Endothelial cell (in vitro differentiated cells): ENCODE measurements around the gene CYP4F2. TPM values are rescaled to one million over a fixed set of nuclear protein-coding genes. Genes with fewer than 3 reads are reported as not detected.

ENCODE experiments used
- DNase-seq: peaks from one replicate; pipeline ENCODE4 v3.0.0; 2021; ENCODE audit warnings: low spot score
- H3K27ac Mint-ChIP-seq: one replicate; pipeline ENCODE4 v1.8.0; 2021; ENCODE audit warnings: mixed read lengths, inconsistent platforms; ENCODE audit not compliant: unreplicated experiment
- H3K27me3 Mint-ChIP-seq: one replicate; pipeline ENCODE4 v1.8.0; 2021; ENCODE audit warnings: mild to moderate bottlenecking, moderate library complexity, mixed read lengths, inconsistent platforms; ENCODE audit not compliant: unreplicated experiment
- H3K36me3 Mint-ChIP-seq: one replicate; pipeline ENCODE4 v1.8.0; 2021; ENCODE audit warnings: mild to moderate bottlenecking, low read depth, mixed read lengths, inconsistent platforms; ENCODE audit not compliant: unreplicated experiment
- H3K4me1 Mint-ChIP-seq: one replicate; pipeline ENCODE4 v1.8.0; 2021; ENCODE audit warnings: mild to moderate bottlenecking, mixed read lengths, inconsistent platforms; ENCODE audit not compliant: unreplicated experiment
- H3K4me3 Mint-ChIP-seq: one replicate; pipeline ENCODE4 v1.8.0; 2021; ENCODE audit warnings: mild to moderate bottlenecking, mixed read lengths, inconsistent platforms; ENCODE audit not compliant: unreplicated experiment
- H3K9me3 Mint-ChIP-seq: one replicate; pipeline ENCODE4 v1.8.0; 2021; ENCODE audit warnings: mixed read lengths, inconsistent platforms; ENCODE audit not compliant: unreplicated experiment
- CTCF ChIP-seq: fragments of 200-600 bp; sonication (generic); IDR thresholded peaks from one replicate; pipeline ENCODE4 v1.5.0; 2021; ENCODE audit warnings: antibody characterized with exemption; ENCODE audit not compliant: unreplicated experiment
- total RNA-seq: library from RNA; stranded (reverse); fragmentation: NEBNext Ultra II Directional; extraction: Animal tissue kit (Norgen Biotek cat#: 25700); gene quantifications from one replicate; pipeline ENCODE4 v1.2.1, GENCODE V29; 2021; ENCODE audit not compliant: unreplicated experiment

The CYP4F2 gene
- total RNA-seq, 1 donor from 2014 or later, result not detected

- peaks cover 13% of the 10 kb centered on the region for H3K27me3 Mint-ChIP-seq
- peaks cover 75% of the 10 kb centered on the region for H3K9me3 Mint-ChIP-seq
- no peaks in the 10 kb centered on the region for H3K4me1 Mint-ChIP-seq
- peaks cover 20% of the 10 kb centered on the region for H3K36me3 Mint-ChIP-seq
- TF ChIP-seq CTCF, result no peak
- DNase-seq, result no peak
- H3K4me3 Mint-ChIP-seq, result no peak overlapping the region
- H3K27ac Mint-ChIP-seq, result no peak overlapping the region
Observed at GRCh38 chr19:15926484-15926883, 28.6 kb upstream of the CYP4F2 start.

GRCh38 chr19:15923702-15924101, 25.8 kb upstream of the CYP4F2 start:
- Mint-ChIP-seq H3K36me3 (peaks cover 14% of the 10 kb centered on the region), H3K9me3 (peaks cover 58% of the 10 kb centered on the region), H3K27ac (no peak overlapping the region), H3K27me3 (peaks cover 3% of the 10 kb centered on the region), H3K4me1 (no peaks in the 10 kb centered on the region), H3K4me3 (no peak overlapping the region)
- TF ChIP-seq CTCF, result no peak
- DNase-seq, result no peak

- TF ChIP-seq CTCF, result no peak
- H3K4me3 Mint-ChIP-seq, result no peak overlapping the region
- peaks cover 3% of the 10 kb centered on the region for H3K27me3 Mint-ChIP-seq
- no peak for DNase-seq
- H3K27ac Mint-ChIP-seq, result no peak overlapping the region
- H3K36me3 Mint-ChIP-seq, result peaks cover 14% of the 10 kb centered on the region
- H3K9me3 Mint-ChIP-seq, result peaks cover 48% of the 10 kb centered on the region
- no peaks in the 10 kb centered on the region for H3K4me1 Mint-ChIP-seq
Observed at GRCh38 chr19:15922021-15922420, 24.1 kb upstream of the CYP4F2 start.

GRCh38 chr19:15919243-15919642, 21.4 kb upstream of the CYP4F2 start:
- Mint-ChIP-seq H3K27ac (no peak overlapping the region), H3K9me3 (peaks cover 36% of the 10 kb centered on the region), H3K27me3 (peaks cover 7% of the 10 kb centered on the region), H3K4me3 (no peak overlapping the region), H3K36me3 (peaks cover 10% of the 10 kb centered on the region), H3K4me1 (no peaks in the 10 kb centered on the region)
- no peak for DNase-seq
- TF ChIP-seq CTCF, result no peak

GRCh38 chr19:15915109-15915508, 17.2 kb upstream of the CYP4F2 start:
- Mint-ChIP-seq H3K27ac (no peak overlapping the region), H3K9me3 (peaks cover 27% of the 10 kb centered on the region), H3K27me3 (peaks cover 4% of the 10 kb centered on the region), H3K4me1 (no peaks in the 10 kb centered on the region), H3K36me3 (no peaks in the 10 kb centered on the region), H3K4me3 (no peak overlapping the region)
- no peak for TF ChIP-seq CTCF
- DNase-seq, result no peak
